Activated CD8-positive, alpha-beta memory T cell treated with anti-CD3 and anti-CD28 coated beads for 48 hours (primary cell): ENCODE measurements around the gene OMP.

ENCODE experiments used
- DNase-seq, 3 experiments: peaks; one replicate each; pipeline ENCODE4 v3.0.0-alpha.2; 2020; ENCODE audit warnings: low read depth in 2 of 3, low spot score in 2 of 3

OMP gene

GRCh38 chr11:77103319-77103718 is 679 bp downstream of the OMP start:
- DNase-seq = no peak

- DNase-seq = no peak
Measured at GRCh38 chr11:77104727-77105126, 2.1 kb downstream of the OMP start.

GRCh38 chr11:77106321-77106720 is 3.7 kb downstream of the OMP start:
- no peak for DNase-seq

GRCh38 chr11:77106759-77107158 is 4.1 kb downstream of the OMP start:
- no peak for DNase-seq

- DNase-seq = no peak
Measured at GRCh38 chr11:77107950-77108349, 5.3 kb downstream of the OMP start.

- no peak for DNase-seq
Measured at GRCh38 chr11:77108436-77108835, 5.8 kb downstream of the OMP start.

- no peak for DNase-seq
Measured at GRCh38 chr11:77109236-77110019, 6.8 kb downstream of the OMP start.

GRCh38 chr11:77110836-77111235 is 8.2 kb downstream of the OMP start:
- DNase-seq = no peak

- no peak for DNase-seq
Measured at GRCh38 chr11:77111277-77111676, 8.6 kb downstream of the OMP start.

- DNase-seq = no peak
Measured at GRCh38 chr11:77111946-77112345, 9.3 kb downstream of the OMP start.

GRCh38 chr11:77112641-77113381 is 10.2 kb downstream of the OMP start:
- no peak for DNase-seq

- no peak for DNase-seq
Measured at GRCh38 chr11:77113382-77114088, 10.9 kb downstream of the OMP start.

GRCh38 chr11:77114089-77114463 is 11.4 kb downstream of the OMP start:
- no peak for DNase-seq

- DNase-seq = no peak
Measured at GRCh38 chr11:77115181-77115611, 12.6 kb downstream of the OMP start.

- no peak for DNase-seq
Measured at GRCh38 chr11:77115956-77116355, 13.3 kb downstream of the OMP start.

GRCh38 chr11:77117492-77117891 is 14.9 kb downstream of the OMP start:
- no peak for DNase-seq

GRCh38 chr11:77118086-77118485 is 15.4 kb downstream of the OMP start:
- no peak for DNase-seq

GRCh38 chr11:77118971-77119370 is 16.3 kb downstream of the OMP start:
- DNase-seq = no peak

- no peak for DNase-seq
Measured at GRCh38 chr11:77119531-77119936, 16.9 kb downstream of the OMP start.

GRCh38 chr11:77120571-77120970 is 17.9 kb downstream of the OMP start:
- no peak for DNase-seq

- no peak for DNase-seq
Measured at GRCh38 chr11:77121096-77121640, 18.5 kb downstream of the OMP start.
